Neuronal stem cell (in vitro differentiated cells): ENCODE data around the gene TMEFF1.

Experiments used
- DNase-seq: peaks from one replicate; pipeline ENCODE4 v3.0.0-alpha.2; 2013; ENCODE audit warnings: low spot score
- H2AFZ ChIP-seq: one replicate; pipeline ENCODE4 v1.6.1; 2013; ENCODE audit warnings: mild to moderate bottlenecking, low read length, inconsistent platforms
- H2AK5ac ChIP-seq: 2 replicates; pipeline ENCODE4 v1.6.1; 2013; ENCODE audit warnings: low read depth, mild to moderate bottlenecking, inconsistent platforms, low read length, moderate library complexity, mixed read lengths
- H2BK120ac ChIP-seq: 2 replicates; pipeline ENCODE4 v1.6.1; 2013; ENCODE audit warnings: low read depth, mild to moderate bottlenecking, inconsistent platforms, low read length, moderate library complexity, mixed read lengths
- H2BK12ac ChIP-seq: one replicate; pipeline ENCODE4 v1.6.1; 2013; ENCODE audit warnings: low read length, inconsistent platforms
- H2BK15ac ChIP-seq: 2 replicates; pipeline ENCODE4 v1.6.1; 2013; ENCODE audit warnings: mild to moderate bottlenecking, low read length, inconsistent platforms, mixed read lengths
- H2BK5ac ChIP-seq: one replicate; pipeline ENCODE4 v1.6.1; 2013; ENCODE audit warnings: inconsistent platforms, mild to moderate bottlenecking, low read length, moderate library complexity
- H3K14ac ChIP-seq: one replicate; pipeline ENCODE4 v1.6.1; 2013; ENCODE audit warnings: low read length, inconsistent platforms
- H3K18ac ChIP-seq: 2 replicates; pipeline ENCODE4 v1.6.1; 2013; ENCODE audit warnings: low read length, inconsistent platforms
- H3K23ac ChIP-seq: 2 replicates; pipeline ENCODE4 v1.6.1; 2013; ENCODE audit warnings: low read depth, mild to moderate bottlenecking, mixed read lengths, low read length, inconsistent platforms; ENCODE audit not compliant: poor library complexity
- H3K27ac ChIP-seq: replicated peaks from 3 replicates; pipeline ENCODE4 v1.5.1; 2013; ENCODE audit warnings: low read length, inconsistent platforms
- H3K27me3 ChIP-seq, 3 experiments: 2 replicates each; pipeline ENCODE4 v1.6.1; 2013; ENCODE audit warnings: low read length in 3 of 3, mild to moderate bottlenecking in 2 of 3, inconsistent platforms in 1 of 3, low read depth in 1 of 3, mixed read lengths in 1 of 3, moderate library complexity in 1 of 3; ENCODE audit not compliant: control insufficient read depth in 3 of 3, insufficient read depth in 3 of 3
- H3K36me3 ChIP-seq, 2 donors: replicated peaks in 1 of 2; 2 replicates each; pipeline ENCODE4 v1.6.1; 2013; ENCODE audit warnings: low read length in 2 of 2; ENCODE audit not compliant: control insufficient read depth in 2 of 2, insufficient read depth in 2 of 2
- H3K4ac ChIP-seq: 2 replicates; pipeline ENCODE4 v1.6.1; 2013; ENCODE audit warnings: inconsistent platforms, mild to moderate bottlenecking, low read length, moderate library complexity
- H3K4me1 ChIP-seq, 2 donors: 1 replicate in 1 of 2; 2 replicates in 1 of 2; pipeline ENCODE4 v1.6.1; 2013; ENCODE audit warnings: low read length in 2 of 2, low read depth in 1 of 2; ENCODE audit not compliant: control insufficient read depth in 2 of 2, insufficient read depth in 1 of 2
- H3K4me2 ChIP-seq: one replicate; pipeline ENCODE4 v1.6.1; 2013; ENCODE audit warnings: mild to moderate bottlenecking, low read length, inconsistent platforms; ENCODE audit not compliant: insufficient read depth, poor library complexity, severe bottlenecking
- H3K4me3 ChIP-seq, 2 donors: 2 replicates each; pipeline ENCODE4 v1.5.1; 2013; ENCODE audit warnings: low read length in 2 of 2, mild to moderate bottlenecking in 2 of 2, inconsistent platforms in 1 of 2, moderate library complexity in 1 of 2
- H3K79me1 ChIP-seq: one replicate; pipeline ENCODE4 v1.6.1; 2013; ENCODE audit warnings: low read depth, mild to moderate bottlenecking, inconsistent platforms, low read length, moderate library complexity
- H3K9ac ChIP-seq: one replicate; pipeline ENCODE4 v1.6.1; 2013; ENCODE audit warnings: mild to moderate bottlenecking, low read depth, low read length, inconsistent platforms; ENCODE audit not compliant: poor library complexity
- H3K9me3 ChIP-seq, 2 donors: replicated peaks in 1 of 2; 2 replicates each; pipeline versions ENCODE3 to v1.6.1; 2013; ENCODE audit warnings: low read length in 2 of 2, mild to moderate bottlenecking in 2 of 2, inconsistent platforms in 1 of 2, low read depth in 1 of 2, mixed read lengths in 1 of 2, moderate library complexity in 1 of 2; ENCODE audit not compliant: control insufficient read depth in 2 of 2, insufficient read depth in 1 of 2
- H4K8ac ChIP-seq: one replicate; pipeline ENCODE4 v1.6.1; 2013; ENCODE audit warnings: low read depth, mild to moderate bottlenecking, inconsistent platforms, low read length, moderate library complexity
- H4K91ac ChIP-seq: one replicate; pipeline ENCODE4 v1.6.1; 2013; ENCODE audit warnings: low read length, low read depth, mild to moderate bottlenecking, inconsistent platforms; ENCODE audit not compliant: poor library complexity
- WGBS, 2 donors: extraction: QIAGEN DNeasy Blood & Tissue Kit; methylation state at CpG; one replicate each; pipeline ENCODE4 v1.1.7; 2013; ENCODE audit warnings: missing lambda C conversion rate in 2 of 2, mixed read lengths in 1 of 2; ENCODE audit not compliant: insufficient read length in 2 of 2, insufficient replicate concordance in 1 of 2; ENCODE audit errors: extremely low coverage in 2 of 2; 5-methylcytosine and 5-hydroxymethylcytosine counted together

Gene TMEFF1

DNA sequence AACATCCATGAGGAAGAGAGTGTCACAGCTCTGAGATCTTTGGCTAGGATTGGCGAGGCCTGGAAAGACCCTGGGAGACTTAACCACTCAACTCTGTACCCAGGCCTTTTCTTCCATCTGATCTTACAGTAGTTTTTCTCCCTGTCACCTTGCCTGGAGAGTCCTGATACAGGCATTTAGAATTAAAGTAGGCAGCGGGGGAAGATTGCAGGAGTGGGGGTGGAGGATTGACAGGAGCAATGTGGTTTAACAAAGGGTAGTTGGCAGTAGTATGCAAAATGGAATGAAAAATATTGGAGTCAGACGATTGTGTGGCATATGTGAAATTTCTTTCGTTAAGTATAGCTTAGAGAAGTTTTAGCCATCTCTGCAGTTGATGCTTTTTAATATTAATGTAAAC is 16.9 kb downstream of the TMEFF1 start:
- no peak overlapping the region for H2AFZ ChIP-seq
- H3K4me3 ChIP-seq: no peak overlapping the region
- no peak overlapping the region for H2BK5ac ChIP-seq
- no peak for DNase-seq
- peaks cover 0 to 2% of the 10 kb centered on the region in 2 donors for H3K9me3 ChIP-seq
- H3K27ac ChIP-seq: no peak overlapping the region
- no peaks in the 10 kb centered on the region for H3K27me3 ChIP-seq
- no peak overlapping the region for H2AK5ac ChIP-seq
- H3K9ac ChIP-seq: no peak overlapping the region
- H3K18ac ChIP-seq: no peak overlapping the region
- H4K8ac ChIP-seq: no peak overlapping the region
- no peak overlapping the region for H3K14ac ChIP-seq
- no peak overlapping the region for H3K4ac ChIP-seq
- H2BK12ac ChIP-seq: no peak overlapping the region
- WGBS, 2 donors: no CpG with 5 or more reads among the region's 4 CpGs
- H3K4me2 ChIP-seq: no peak overlapping the region
- peaks cover 0 to 5% of the 10 kb centered on the region in 2 donors for H3K4me1 ChIP-seq
- H3K36me3 ChIP-seq: peaks cover 0 to 13% of the 10 kb centered on the region in 2 donors
- no peaks in the 10 kb centered on the region for H3K79me1 ChIP-seq
- no peak overlapping the region for H2BK120ac ChIP-seq
- H2BK15ac ChIP-seq: no peak overlapping the region
- no peak overlapping the region for H3K23ac ChIP-seq
- no peak overlapping the region for H4K91ac ChIP-seq

DNA sequence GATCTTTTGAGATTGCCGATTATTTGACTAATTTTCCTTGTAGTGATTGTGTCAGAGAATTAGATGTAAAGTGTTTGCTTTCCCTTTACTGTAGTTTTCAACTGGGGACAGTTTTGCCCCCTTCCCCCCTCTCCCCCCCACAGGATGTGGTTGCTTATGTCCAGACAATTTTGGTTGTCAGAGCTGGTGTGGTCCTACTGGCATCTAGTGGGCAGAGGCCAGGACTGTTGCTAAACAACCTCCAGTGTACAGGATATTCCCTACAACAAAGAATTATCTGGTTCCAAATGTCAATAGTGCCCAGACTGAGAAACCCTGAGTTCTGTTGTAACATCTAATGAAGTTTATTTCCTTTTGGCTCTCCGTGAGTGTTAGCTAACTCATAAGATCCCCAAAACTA is 20.0 kb downstream of the TMEFF1 start:
- H3K4me1 ChIP-seq: peaks cover 0 to 7% of the 10 kb centered on the region in 2 donors
- H2AK5ac ChIP-seq: no peak overlapping the region
- H2BK5ac ChIP-seq: no peak overlapping the region
- H2BK15ac ChIP-seq: no peak overlapping the region
- H2BK120ac ChIP-seq: no peak overlapping the region
- no peak overlapping the region for H3K23ac ChIP-seq
- no peak overlapping the region for H3K9ac ChIP-seq
- H3K14ac ChIP-seq: no peak overlapping the region
- no CpG with 5 or more reads among the region's 2 CpGs for WGBS, 2 donors
- DNase-seq: no peak
- no peaks in the 10 kb centered on the region for H3K79me1 ChIP-seq
- H3K9me3 ChIP-seq: peaks cover 0 to 2% of the 10 kb centered on the region in 2 donors
- no peak overlapping the region for H3K4me3 ChIP-seq
- H4K91ac ChIP-seq: no peak overlapping the region
- H4K8ac ChIP-seq: no peak overlapping the region
- no peak overlapping the region for H2AFZ ChIP-seq
- no peak overlapping the region for H2BK12ac ChIP-seq
- H3K18ac ChIP-seq: no peak overlapping the region
- H3K4me2 ChIP-seq: no peak overlapping the region
- H3K27me3 ChIP-seq: no peaks in the 10 kb centered on the region
- H3K4ac ChIP-seq: no peak overlapping the region
- no peak overlapping the region for H3K27ac ChIP-seq
- peaks cover 0 to 3% of the 10 kb centered on the region in 2 donors for H3K36me3 ChIP-seq

DNA sequence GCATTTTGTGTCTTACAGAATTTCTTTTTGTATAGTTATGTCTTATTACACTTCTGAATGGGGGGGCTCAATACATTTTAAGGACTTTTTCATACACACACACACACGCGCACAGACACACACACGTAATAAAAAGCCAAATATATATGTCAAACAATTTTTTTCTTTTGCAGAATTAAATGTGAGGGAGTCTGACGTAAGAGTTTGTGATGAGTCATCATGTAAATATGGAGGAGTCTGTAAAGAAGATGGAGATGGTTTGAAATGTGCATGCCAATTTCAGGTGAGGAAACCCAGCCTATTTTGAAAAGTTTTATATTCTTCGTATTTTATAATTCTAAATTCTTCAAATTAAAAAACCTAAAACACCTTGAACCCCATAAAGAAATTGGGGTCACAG is 25.6 kb downstream of the TMEFF1 start:
- no peak overlapping the region for H2BK5ac ChIP-seq
- H3K9me3 ChIP-seq: peaks cover 0 to 16% of the 10 kb centered on the region in 2 donors
- H2AFZ ChIP-seq: no peak overlapping the region
- H3K4me1 ChIP-seq: peaks cover 0 to 5% of the 10 kb centered on the region in 2 donors
- H2AK5ac ChIP-seq: no peak overlapping the region
- H2BK120ac ChIP-seq: no peak overlapping the region
- DNase-seq: no peak
- no peak overlapping the region for H3K4ac ChIP-seq
- H3K4me2 ChIP-seq: no peak overlapping the region
- peaks cover 6 to 51% of the 10 kb centered on the region in 2 donors for H3K36me3 ChIP-seq
- H3K14ac ChIP-seq: no peak overlapping the region
- H3K18ac ChIP-seq: no peak overlapping the region
- no peaks in the 10 kb centered on the region for H3K27me3 ChIP-seq
- no peak overlapping the region for H3K4me3 ChIP-seq
- peaks cover 2% of the 10 kb centered on the region for H3K79me1 ChIP-seq
- H4K91ac ChIP-seq: no peak overlapping the region
- H2BK15ac ChIP-seq: no peak overlapping the region
- H4K8ac ChIP-seq: no peak overlapping the region
- H2BK12ac ChIP-seq: no peak overlapping the region
- H3K23ac ChIP-seq: no peak overlapping the region
- H3K9ac ChIP-seq: no peak overlapping the region
- no CpG with 5 or more reads among the region's 5 CpGs for WGBS, 2 donors
- no peak overlapping the region for H3K27ac ChIP-seq

GRCh38 chr9:100499460-100499859 is 26.5 kb downstream of the TMEFF1 start:
- H2AK5ac ChIP-seq: no peak overlapping the region
- no peak overlapping the region for H2BK5ac ChIP-seq
- H2BK15ac ChIP-seq: no peak overlapping the region
- peaks cover 0 to 2% of the 10 kb centered on the region in 2 donors for H3K4me1 ChIP-seq
- no peak overlapping the region for H3K23ac ChIP-seq
- no peak overlapping the region for H2BK120ac ChIP-seq
- H3K79me1 ChIP-seq: peaks cover 4% of the 10 kb centered on the region
- H4K91ac ChIP-seq: no peak overlapping the region
- H3K27me3 ChIP-seq: no peaks in the 10 kb centered on the region
- WGBS, 2 donors: no CpG with 5 or more reads among the region's 4 CpGs
- H3K9ac ChIP-seq: no peak overlapping the region
- H3K4ac ChIP-seq: no peak overlapping the region
- H3K18ac ChIP-seq: no peak overlapping the region
- H3K9me3 ChIP-seq: peaks cover 0 to 19% of the 10 kb centered on the region in 2 donors
- peaks cover 6 to 59% of the 10 kb centered on the region in 2 donors for H3K36me3 ChIP-seq
- H3K4me3 ChIP-seq: no peak overlapping the region
- no peak for DNase-seq
- H2BK12ac ChIP-seq: no peak overlapping the region
- no peak overlapping the region for H4K8ac ChIP-seq
- H2AFZ ChIP-seq: no peak overlapping the region
- no peak overlapping the region for H3K4me2 ChIP-seq
- no peak overlapping the region for H3K14ac ChIP-seq
- H3K27ac ChIP-seq: no peak overlapping the region
